MM.1S (cell line): ENCODE data around the gene COL25A1.

Experiments
- DNase-seq: peaks from one replicate; pipeline ENCODE4 v3.0.0-alpha.2; 2015
- H2AFZ ChIP-seq: fragments of 300-600 bp; sonication (generic); 2 replicates; pipeline ENCODE4 v1.6.0; 2016; ENCODE audit warnings: antibody characterized with exemption, low read length
- H3F3A ChIP-seq: fragments of 300-600 bp; sonication (generic); 2 replicates; pipeline ENCODE4 v1.6.1; 2016; ENCODE audit warnings: mild to moderate bottlenecking, antibody characterized with exemption, low read length, moderate library complexity, mixed read lengths; ENCODE audit not compliant: insufficient read depth
- H3K27ac ChIP-seq: fragments of 300-600 bp; sonication (generic); 2 replicates; pipeline ENCODE4 v1.5.1; 2016; ENCODE audit warnings: mild to moderate bottlenecking, low read length
- H3K27me3 ChIP-seq: fragments of 300-600 bp; sonication (generic); replicated peaks from 2 replicates; pipeline ENCODE4 v1.6.0; 2016; ENCODE audit warnings: low read length; ENCODE audit not compliant: insufficient read depth
- H3K36me3 ChIP-seq: fragments of 300-600 bp; sonication (generic); replicated peaks from 2 replicates; pipeline ENCODE4 v1.6.1; 2016; ENCODE audit warnings: mild to moderate bottlenecking, low read length, mixed read lengths; ENCODE audit not compliant: insufficient read depth
- H3K4me1 ChIP-seq: fragments of 300-600 bp; sonication (generic); 2 replicates; pipeline ENCODE4 v1.6.1; 2016; ENCODE audit warnings: low read length, mixed read lengths
- H3K4me2 ChIP-seq: fragments of 300-600 bp; sonication (generic); 2 replicates; pipeline ENCODE4 v1.6.0; 2016; ENCODE audit warnings: low read depth, low read length
- H3K4me3 ChIP-seq: fragments of 300-600 bp; sonication (generic); 2 replicates; pipeline ENCODE4 v1.5.1; 2016; ENCODE audit warnings: low read length, mixed read lengths
- H3K79me2 ChIP-seq: fragments of 300-600 bp; sonication (generic); 2 replicates; pipeline ENCODE4 v1.6.1; 2016; ENCODE audit warnings: mixed run types, low read length, mixed read lengths
- H3K9ac ChIP-seq: fragments of 300-600 bp; sonication (generic); 2 replicates; pipeline ENCODE4 v1.6.1; 2016; ENCODE audit warnings: low read length, mixed read lengths
- H3K9me2 ChIP-seq: fragments of 300-600 bp; sonication (generic); replicated peaks from 2 replicates; pipeline ENCODE4 v1.6.1; 2016; ENCODE audit warnings: mild to moderate bottlenecking, low read length, mixed read lengths; ENCODE audit not compliant: insufficient read depth
- H3K9me3 ChIP-seq: fragments of 300-600 bp; sonication (generic); replicated peaks from 2 replicates; pipeline ENCODE4 v1.6.1; 2016; ENCODE audit warnings: mild to moderate bottlenecking, low read length, mixed read lengths; ENCODE audit not compliant: insufficient read depth
- H4K20me1 ChIP-seq: fragments of 300-600 bp; sonication (generic); 2 replicates; pipeline ENCODE4 v1.6.1; 2016; ENCODE audit warnings: mild to moderate bottlenecking, low read length, moderate library complexity, mixed read lengths; ENCODE audit not compliant: insufficient read depth
- CTCF ChIP-seq: fragments of 300-600 bp; sonication (generic); IDR thresholded peaks from 2 replicates; pipeline ENCODE4 v1.5.1; 2016; ENCODE audit warnings: antibody characterized with exemption, low read length, mixed read lengths
- EZH2 ChIP-seq: fragments of 300-600 bp; sonication (generic); optimal IDR thresholded peaks from 2 replicates; pipeline ENCODE3; 2017; ENCODE audit warnings: low read depth, mild to moderate bottlenecking, antibody characterized with exemption, low read length, mixed read lengths
- EZH2phosphoT487 ChIP-seq: fragments of 300-600 bp; sonication (generic); IDR thresholded peaks from 2 replicates; pipeline ENCODE4 v1.6.1; 2018; ENCODE audit warnings: antibody characterized with exemption, low read length

COL25A1 gene

GRCh38 chr4:109185548-109185947 lies 116.9 kb downstream of the COL25A1 start:
- Histone ChIP-seq H3K4me2 (no peak overlapping the region), H3K27me3 (no peaks in the 10 kb centered on the region), H4K20me1 (no peaks in the 10 kb centered on the region), H3K36me3 (no peaks in the 10 kb centered on the region), H3K9me2 (no peaks in the 10 kb centered on the region), H3K27ac (no peak overlapping the region), H3F3A (no peaks in the 10 kb centered on the region), H3K9ac (no peak overlapping the region), H3K9me3 (no peaks in the 10 kb centered on the region), H2AFZ (no peak overlapping the region), H3K4me3 (no peak overlapping the region), H3K79me2 (no peaks in the 10 kb centered on the region), H3K4me1 (no peaks in the 10 kb centered on the region)
- DNase-seq: no peak
- TF ChIP-seq EZH2phosphoT487: no peak
- no peak for TF ChIP-seq CTCF
- TF ChIP-seq EZH2: no peak

DNA sequence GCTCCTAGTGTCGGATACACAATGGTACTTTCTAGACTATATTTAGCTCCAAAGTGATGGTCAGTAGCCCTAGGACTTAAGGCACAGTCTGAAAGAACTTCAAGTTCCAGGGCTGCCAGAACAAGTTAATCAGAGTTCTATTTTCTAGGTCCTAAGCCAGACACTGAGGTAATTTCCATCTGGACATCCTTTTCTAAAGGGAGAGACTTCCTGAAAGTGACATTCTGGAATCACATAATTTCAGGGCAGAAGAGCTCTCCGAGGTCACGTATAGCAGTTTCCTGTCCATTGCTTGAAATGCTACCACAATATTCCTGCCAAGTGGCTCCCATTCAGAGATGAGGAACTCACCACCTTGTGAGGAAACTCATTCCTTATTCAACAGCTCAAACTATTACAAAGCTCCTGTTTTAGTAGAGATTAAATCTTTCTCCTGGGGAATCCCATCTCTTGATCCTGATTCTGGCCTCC lies 117.9 kb downstream of the COL25A1 start:
- H3K9ac ChIP-seq: no peak overlapping the region
- H3K4me1 ChIP-seq: no peaks in the 10 kb centered on the region
- no peaks in the 10 kb centered on the region for H3K27me3 ChIP-seq
- H3K4me3 ChIP-seq: no peak overlapping the region
- no peaks in the 10 kb centered on the region for H3F3A ChIP-seq
- no peaks in the 10 kb centered on the region for H4K20me1 ChIP-seq
- no peaks in the 10 kb centered on the region for H3K9me2 ChIP-seq
- TF ChIP-seq CTCF: no peak
- no peak for TF ChIP-seq EZH2phosphoT487
- no peak for TF ChIP-seq EZH2
- H3K36me3 ChIP-seq: no peaks in the 10 kb centered on the region
- H2AFZ ChIP-seq: no peak overlapping the region
- H3K9me3 ChIP-seq: no peaks in the 10 kb centered on the region
- no peaks in the 10 kb centered on the region for H3K79me2 ChIP-seq
- no peak overlapping the region for H3K4me2 ChIP-seq
- no peak for DNase-seq
- no peak overlapping the region for H3K27ac ChIP-seq

DNA sequence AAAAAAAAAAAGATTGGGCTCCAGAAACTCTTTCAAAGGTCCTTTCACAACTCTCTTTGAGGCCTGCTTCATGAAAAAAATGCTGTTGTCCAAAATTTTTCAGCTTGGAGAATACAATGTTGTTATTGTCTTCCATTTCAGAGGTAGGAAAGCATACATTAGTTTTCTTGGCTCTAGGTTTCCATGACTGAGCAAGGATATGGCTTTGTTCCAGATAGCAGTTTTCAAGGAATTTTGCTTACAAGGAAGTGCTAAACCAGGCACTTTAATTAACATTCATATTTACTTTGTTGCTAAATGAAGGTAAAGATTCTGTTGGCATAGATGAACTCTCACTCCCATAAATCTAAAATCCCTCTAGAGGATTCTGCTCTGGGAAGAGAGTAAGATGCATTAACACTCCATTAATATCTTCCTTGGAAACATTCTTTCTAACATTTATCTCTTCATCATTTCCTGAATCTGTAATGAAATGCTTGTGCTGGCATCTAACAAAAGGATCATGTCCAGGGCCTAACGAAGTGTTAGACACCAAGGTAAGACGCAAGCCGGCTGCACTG lies 118.4 kb downstream of the COL25A1 start:
- Histone ChIP-seq H3K9me2 (no peaks in the 10 kb centered on the region), H4K20me1 (no peaks in the 10 kb centered on the region), H3K4me3 (no peak overlapping the region), H3F3A (no peaks in the 10 kb centered on the region), H3K4me1 (no peaks in the 10 kb centered on the region), H3K27ac (no peak overlapping the region), H3K9ac (no peak overlapping the region), H3K27me3 (no peaks in the 10 kb centered on the region), H3K9me3 (no peaks in the 10 kb centered on the region), H2AFZ (no peak overlapping the region), H3K79me2 (no peaks in the 10 kb centered on the region), H3K36me3 (no peaks in the 10 kb centered on the region), H3K4me2 (no peak overlapping the region)
- TF ChIP-seq EZH2phosphoT487: no peak
- no peak for DNase-seq

DNA sequence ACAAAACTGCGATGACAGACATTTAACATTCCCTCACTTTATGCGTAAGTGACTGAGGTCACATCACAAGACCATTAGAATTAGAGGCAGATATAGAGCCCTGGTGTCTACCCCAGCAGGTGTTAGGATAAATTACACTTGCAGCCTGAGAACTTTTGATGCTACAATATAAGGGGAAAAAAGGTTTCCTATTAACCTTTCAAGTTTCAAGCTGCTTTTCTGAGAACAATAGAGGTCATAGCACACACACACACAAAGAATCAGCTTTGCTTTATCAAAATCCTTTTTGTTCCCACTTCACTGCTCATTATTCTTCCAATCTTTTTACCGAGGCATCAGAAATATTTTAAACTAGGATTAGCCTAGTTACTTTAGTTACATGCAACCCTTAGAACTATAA lies 119.8 kb downstream of the COL25A1 start:
- no peaks in the 10 kb centered on the region for H3K27me3 ChIP-seq
- TF ChIP-seq EZH2 (no peak), EZH2phosphoT487 (no peak), CTCF (no peak)
- H3K79me2 ChIP-seq: no peaks in the 10 kb centered on the region
- H3K36me3 ChIP-seq: no peaks in the 10 kb centered on the region
- H3K27ac ChIP-seq: no peak overlapping the region
- no peak overlapping the region for H3K4me3 ChIP-seq
- no peak overlapping the region for H2AFZ ChIP-seq
- no peaks in the 10 kb centered on the region for H3K9me3 ChIP-seq
- no peaks in the 10 kb centered on the region for H3K9me2 ChIP-seq
- H3K9ac ChIP-seq: no peak overlapping the region
- H4K20me1 ChIP-seq: no peaks in the 10 kb centered on the region
- H3K4me2 ChIP-seq: no peak overlapping the region
- DNase-seq: no peak
- no peaks in the 10 kb centered on the region for H3K4me1 ChIP-seq
- H3F3A ChIP-seq: no peaks in the 10 kb centered on the region
